HEK293T (cell line): ENCODE results near the gene TLCD2.

Experiments used
- ARNT ChIP-seq: fragments of 450-650 bp; IDR thresholded peaks from 2 replicates; pipeline ENCODE4 v1.6.1; 2017; ENCODE audit warnings: mild to moderate bottlenecking
- BHLHE40 ChIP-seq: fragments of 450-650 bp; IDR thresholded peaks from 2 replicates; pipeline ENCODE4 v1.6.1; 2016; ENCODE audit warnings: mild to moderate bottlenecking, moderate library complexity, borderline replicate concordance
- ELF4 ChIP-seq: fragments of 450-650 bp; IDR thresholded peaks from 2 replicates; pipeline ENCODE4 v1.6.1; 2017; ENCODE audit warnings: antibody characterized with exemption
- FOXA1 ChIP-seq: fragments of 450-650 bp; IDR thresholded peaks from 2 replicates; pipeline ENCODE4 v1.6.1; 2016; ENCODE audit warnings: mild to moderate bottlenecking
- L3MBTL2 ChIP-seq: fragments of 450-650 bp; conservative IDR thresholded peaks from 2 replicates; pipeline ENCODE4 v1.6.1; 2016; ENCODE audit warnings: mild to moderate bottlenecking
- LEF1 ChIP-seq: fragments of 450-650 bp; IDR thresholded peaks from 2 replicates; pipeline ENCODE4 v1.6.1; 2017; ENCODE audit warnings: mild to moderate bottlenecking, borderline replicate concordance
- NFRKB ChIP-seq: fragments of 450-650 bp; IDR thresholded peaks from 2 replicates; pipeline ENCODE4 v1.6.1; 2016; ENCODE audit warnings: mild to moderate bottlenecking, moderate library complexity
- PKNOX1 ChIP-seq: fragments of 450-650 bp; IDR thresholded peaks from 2 replicates; pipeline ENCODE4 v1.6.1; 2016
- SP1 ChIP-seq: fragments of 450-650 bp; IDR thresholded peaks from 2 replicates; pipeline ENCODE4 v1.6.1; 2017
- SUZ12 ChIP-seq: fragments of 450-650 bp; IDR thresholded peaks from 2 replicates; pipeline ENCODE4 v1.6.1; 2016; ENCODE audit warnings: mild to moderate bottlenecking
- TARDBP ChIP-seq: fragments of 450-650 bp; IDR thresholded peaks from 2 replicates; pipeline ENCODE4 v1.6.1; 2016
- ZNF384 ChIP-seq: fragments of 450-650 bp; IDR thresholded peaks from 2 replicates; pipeline ENCODE4 v1.6.1; 2016

GRCh38 chr17:1752425-1753262 lies 42.5 kb upstream of the TLCD2 start:
- TF ChIP-seq SUZ12 (no peak), L3MBTL2 (no peak), NFRKB (no peak), BHLHE40 (no peak), SP1 (no peak), ELF4 (no peak), TARDBP (no peak), ARNT (no peak), PKNOX1 (no peak), ZNF384 (no peak), FOXA1 (no peak), LEF1 (no peak)
